HepG2 (cell line): ENCODE measurements around the gene ANKRD11. TPM values are rescaled to one million over a fixed set of nuclear protein-coding genes. Genes with fewer than 3 reads are reported as not detected.

Experiments
- ATAC-seq: fragments of 200-7000 bp; cut with Tn5 transposase; 3 replicates; pipeline ENCODE4 v1.9.1; 2020; ENCODE audit warnings: mild to moderate bottlenecking, moderate library complexity
- BruUV-seq: library from RNA; stranded (reverse); fragments of 400-500 nt; replicated peaks from 2 replicates; lab custom pipeline; 2021; lab: Mats Ljungman, UMichigan
- CTCF ChIA-PET: fragments of 300-600 bp; formaldehyde crosslinking; extraction: SDS; loops from one replicate; lab custom pipeline; 2021; ENCODE audit warnings: low total read pairs, inconsistent platforms, low intra/inter-chr PET ratio; lab: Yijun Ruan, JAX
- POLR2A ChIA-PET: fragments of 350-600 bp; sonication (Branson Sonifier 250); formaldehyde crosslinking; loops from one replicate; lab custom pipeline; 2020; ENCODE audit warnings: antibody characterized with exemption, inconsistent platforms; lab: Yijun Ruan, JAX
- DNase-seq: peaks from one replicate; pipeline ENCODE4 v3.0.0-alpha.2; 2015; ENCODE audit warnings: low spot score
- FAIRE-seq: peaks from 3 replicates; lab custom pipeline; 2011; peaks lifted over from hg19 to GRCh38; lab: Jason Lieb, UNC
- H2AFZ ChIP-seq: one replicate; pipeline ENCODE4 v1.6.1; 2011; ENCODE audit warnings: low read length, inconsistent platforms
- H3K27ac ChIP-seq: fragments of 300-600 bp; 3 replicates; pipeline ENCODE4 v1.8.0; 2011; ENCODE audit warnings: mixed run types, mild to moderate bottlenecking, mixed read lengths, low read length, inconsistent platforms; ENCODE audit not compliant: insufficient read depth; ENCODE audit errors: extremely low read length
- H3K27me3 ChIP-seq, 2 experiments: fragments of 200-600 bp in 1 of 2; 2 replicates in 1 of 2; 3 replicates in 1 of 2; pipeline versions ENCODE4 v1.6.0 to v1.8.0; 2011; ENCODE audit warnings: low read length in 2 of 2, mild to moderate bottlenecking in 2 of 2, moderate library complexity in 2 of 2, inconsistent platforms in 1 of 2; ENCODE audit not compliant: insufficient read depth in 2 of 2, control insufficient read depth in 1 of 2
- H3K36me3 ChIP-seq, 2 experiments: fragments of 200-600 bp in 1 of 2; replicated peaks in 1 of 2; 2 replicates in 1 of 2; 3 replicates in 1 of 2; pipeline versions ENCODE4 v1.5.1 to v1.8.0; 2011; ENCODE audit warnings: low read length in 2 of 2, inconsistent platforms in 1 of 2; ENCODE audit not compliant: insufficient read depth in 2 of 2, control insufficient read depth in 1 of 2
- H3K4me1 ChIP-seq: 2 replicates; pipeline ENCODE4 v1.5.1; 2012; ENCODE audit warnings: low read length, inconsistent platforms; ENCODE audit not compliant: insufficient read depth
- H3K4me2 ChIP-seq: 2 replicates; pipeline ENCODE4 v1.6.0; 2011; ENCODE audit warnings: low read depth, low read length, inconsistent platforms
- H3K4me3 ChIP-seq, 3 experiments: fragments of 200-600 bp in 1 of 3; sonication (generic), shearing (Covaris generic) in 1 of 3; replicated peaks in 1 of 3; 2 replicates each; pipeline ENCODE4 v1.5.1; 2011 to 2016; ENCODE audit warnings: low read length in 3 of 3, inconsistent platforms in 2 of 3, low read depth in 2 of 3, mild to moderate bottlenecking in 2 of 3, control low read depth in 1 of 3, mixed read lengths in 1 of 3; ENCODE audit not compliant: insufficient read depth in 1 of 3
- H3K79me2 ChIP-seq: one replicate; pipeline ENCODE4 v1.6.1; 2011; ENCODE audit warnings: low read length, inconsistent platforms; ENCODE audit not compliant: insufficient read depth
- H3K9ac ChIP-seq: 2 replicates; pipeline ENCODE4 v1.6.0; 2011; ENCODE audit warnings: mild to moderate bottlenecking, low read depth, low read length, inconsistent platforms; ENCODE audit not compliant: insufficient read depth
- H3K9me3 ChIP-seq: 2 replicates; pipeline ENCODE4 v1.5.1; 2012; ENCODE audit warnings: mild to moderate bottlenecking, low read length
- H4K20me1 ChIP-seq: 2 replicates; pipeline ENCODE4 v1.6.0; 2011; ENCODE audit warnings: inconsistent platforms, mild to moderate bottlenecking, low read length, moderate library complexity; ENCODE audit not compliant: insufficient read depth
- IKZF4 ChIP-seq: sonication (generic); formaldehyde crosslinking; IDR thresholded peaks from 2 replicates; pipeline ENCODE4 v1.5.1; 2020; ENCODE audit warnings: borderline replicate concordance, mild to moderate bottlenecking, low read depth, missing genetic modification reagents; ENCODE audit errors: not compliant biosample characterization
- ISL2 ChIP-seq: sonication (generic); formaldehyde crosslinking; IDR thresholded peaks from 2 replicates; pipeline ENCODE4 v1.5.0; 2020; ENCODE audit warnings: missing genetic modification reagents
- NCOR1 ChIP-seq: fragments of 200-600 bp; sonication (generic); IDR thresholded peaks from 2 replicates; pipeline ENCODE4 v1.7.0; 2017; ENCODE audit warnings: antibody characterized with exemption, low read length, borderline replicate concordance
- PHF21A ChIP-seq: sonication (generic); formaldehyde crosslinking; IDR thresholded peaks from 2 replicates; pipeline ENCODE4 v1.5.0; 2020; ENCODE audit warnings: mild to moderate bottlenecking, missing genetic modification reagents
- RBM22 ChIP-seq: fragments of 200-400 bp; formaldehyde crosslinking; optimal IDR thresholded peaks from 2 replicates; pipeline ENCODE3; 2017; ENCODE audit warnings: mild to moderate bottlenecking, low read length, moderate library complexity
- TBX3 ChIP-seq: fragments of 450-650 bp; IDR thresholded peaks from 2 replicates; pipeline ENCODE4 v1.6.1; 2017; ENCODE audit warnings: antibody characterized with exemption, mild to moderate bottlenecking, inconsistent platforms, borderline replicate concordance
- TOPORS ChIP-seq: sonication (generic); formaldehyde crosslinking; IDR thresholded peaks from 2 replicates; pipeline ENCODE4 v1.8.0; 2023; ENCODE audit warnings: mild to moderate bottlenecking, missing genetic modification reagents
- TRIM22 ChIP-seq: fragments of 450-650 bp; IDR thresholded peaks from 2 replicates; pipeline ENCODE4 v1.6.1; 2017
- ZNF382 ChIP-seq: sonication (generic); formaldehyde crosslinking; IDR thresholded peaks from 2 replicates; pipeline ENCODE4 v1.5.0; 2020; ENCODE audit warnings: missing genetic modification reagents, mild to moderate bottlenecking, borderline replicate concordance
- ZNF720 ChIP-seq: sonication (generic); formaldehyde crosslinking; IDR thresholded peaks from 2 replicates; pipeline ENCODE4 v1.4.0; 2020; ENCODE audit warnings: missing genetic modification reagents
- ZNF768 ChIP-seq: sonication (generic); formaldehyde crosslinking; IDR thresholded peaks from 2 replicates; pipeline ENCODE4 v1.4.0; 2020; ENCODE audit warnings: missing genetic modification reagents
- ZNF850 ChIP-seq: sonication (generic); formaldehyde crosslinking; conservative IDR thresholded peaks from 2 replicates; pipeline ENCODE4 v1.9.0; 2021; ENCODE audit warnings: mild to moderate bottlenecking, missing genetic modification reagents
- WGBS: methylation state at CpG from one replicate; pipeline ENCODE4 v1.1.6; 2017; ENCODE audit warnings: low lambda C conversion rate; 5-methylcytosine and 5-hydroxymethylcytosine counted together
- in situ Hi-C: cut with HindIII; loops from 2 replicates; pipeline ENCODE4 v1.10.0; 2017; ENCODE audit warnings: low pct_unique_long_range_greater_than_20kb; ENCODE audit not compliant: extremely low pct_ligation_motif_present
- intact Hi-C: fragments of 100-400 bp; cut with micrococcal nuclease; formaldehyde crosslinking; loops from one replicate; pipeline ENCODE4 v1.10.0; 2022; ENCODE audit not compliant: unreplicated experiment
- polyA plus RNA-seq, 8 experiments: library from polyadenylated mRNA; depleted of rRNA in 3 of 8; stranded (reverse) in 7 of 8; unstranded in 1 of 8; fragments of >200 nt; fragmentation: Illumina TruSeq in 4 of 8; extraction: Trizol in 4 of 8; gene quantifications; 2 replicates each; pipeline versions ENCODE4 v1.2.1 to v1.2.3, GENCODE V29; 2011 to 2016; ENCODE audit warnings: low read depth in 4 of 8, missing spikeins in 1 of 8, mixed read lengths in 1 of 8; ENCODE audit not compliant: insufficient read depth in 1 of 8
- total RNA-seq, 5 experiments: library from RNA; depleted of rRNA; stranded (reverse); fragments of >200 nt; fragmentation: Illumina TruSeq; extraction: Trizol; gene quantifications; 2 replicates each; pipeline ENCODE4 v1.2.3, GENCODE V29; 2016; ENCODE audit warnings: low read depth in 1 of 5

ANKRD11 gene
- total and polyA plus RNA-seq, 2 of the 13 experiments (the other 11 are each of a cell fraction or from before 2014, with no cell fraction given) = 21.4 to 38.4 TPM

- H3K4me2 ChIP-seq = no peak overlapping the region
- ChIA-PET POLR2A (no interaction called here), CTCF (no interaction called here)
- H2AFZ ChIP-seq = no peak overlapping the region
- H3K36me3 ChIP-seq = peaks cover 48 to 83% of the 10 kb centered on the region in 2 experiments
- no peak for FAIRE-seq
- in situ Hi-C loops (no loop called here), intact Hi-C loops (no loop called here)
- no peak for ATAC-seq
- no peak for DNase-seq
- H3K27me3 ChIP-seq = no peaks in the 10 kb centered on the region
- no peaks in the 10 kb centered on the region for H3K4me1 ChIP-seq
- H3K4me3 ChIP-seq = no peak overlapping the region
- no peak for TF ChIP-seq NCOR1
- TF ChIP-seq PHF21A = no peak
- TF ChIP-seq TRIM22 = no peak
- no peak for TF ChIP-seq ZNF382
- TF ChIP-seq RBM22 = peak; percentile 77
- TF ChIP-seq ISL2 = no peak
- no peak for TF ChIP-seq ZNF720 (CRISPR knock-in tag)
- no peak for TF ChIP-seq TBX3
- 0 out of 2 replicates have a peak, but pooled peaks have one; percentile 11 for TF ChIP-seq ZNF768 (CRISPR knock-in tag)
- TF ChIP-seq ZNF850 = no peak
- no peak for TF ChIP-seq IKZF4 (CRISPR knock-in tag)
- TF ChIP-seq TOPORS (CRISPR knock-in tag) = no peak
- H4K20me1 ChIP-seq = no peaks in the 10 kb centered on the region; the same call in 1 of the 2 replicates
- H3K9me3 ChIP-seq = no peaks in the 10 kb centered on the region
- WGBS = 98% methylated on average over 20 of the region's 20 CpGs
- H3K9ac ChIP-seq = no peak overlapping the region
- H3K27ac ChIP-seq = no peak overlapping the region
- BruUV-seq = no TSS peak
- H3K79me2 ChIP-seq = no peaks in the 10 kb centered on the region
These were observed 208.5 kb downstream of the ANKRD11 start for GRCh38 chr16:89281829-89282228.
